IMR-90 (cell line): ENCODE data around the gene RGS16. TPM values are rescaled to one million over a fixed set of nuclear protein-coding genes. Genes with fewer than 3 reads are reported as not detected.
"Not testable (repeated sequence)": the region's sequence is repeated elsewhere in the genome, so short reads cannot be mapped to it uniquely, and the experiment has no call there.

ENCODE experiments used
- ATAC-seq: fragments of 200-7000 bp; cut with Tn5 transposase; 2 replicates; pipeline ENCODE4 v1.9.1; 2020; ENCODE audit warnings: low read depth, mild to moderate bottlenecking, moderate library complexity
- BruUV-seq: library from RNA; stranded (reverse); fragments of 400-500 nt; replicated peaks from 2 replicates; lab custom pipeline; 2021; lab: Mats Ljungman, UMichigan
- CTCF ChIA-PET: fragments of 300-600 bp; formaldehyde crosslinking; extraction: SDS; loops from one replicate; lab custom pipeline; 2021; ENCODE audit warnings: antibody characterized with exemption; lab: Yijun Ruan, JAX
- POLR2A ChIA-PET: fragments of 300-600 bp; sonication (Branson Sonifier 250); formaldehyde crosslinking; loops from one replicate; lab custom pipeline; 2022; ENCODE audit warnings: antibody characterized with exemption; ENCODE audit not compliant: unreplicated experiment; lab: Charles Lee
- DNase-seq: peaks from one replicate; pipeline ENCODE4 v3.0.0; 2013
- H2AFZ ChIP-seq: replicated peaks from 2 replicates; pipeline ENCODE3; 2013; ENCODE audit warnings: low read length, mild to moderate bottlenecking; ENCODE audit not compliant: poor library complexity
- H2AK5ac ChIP-seq: 2 replicates; pipeline ENCODE4 v1.6.1; 2013; ENCODE audit warnings: low read depth, low read length, inconsistent platforms
- H2AK9ac ChIP-seq: replicated peaks from 2 replicates; pipeline ENCODE3; 2013; ENCODE audit warnings: mild to moderate bottlenecking, low read depth, low read length, moderate library complexity; ENCODE audit not compliant: poor library complexity
- H2BK120ac ChIP-seq: 2 replicates; pipeline ENCODE4 v1.6.1; 2013; ENCODE audit warnings: low read depth, low read length, inconsistent platforms
- H2BK15ac ChIP-seq: 3 replicates; pipeline ENCODE4 v1.6.1; 2013; ENCODE audit warnings: low read depth, low read length, inconsistent platforms
- H2BK20ac ChIP-seq: 2 replicates; pipeline ENCODE4 v1.6.1; 2013; ENCODE audit warnings: low read depth, mild to moderate bottlenecking, inconsistent platforms, low read length, moderate library complexity
- H2BK5ac ChIP-seq: 2 replicates; pipeline ENCODE4 v1.6.1; 2013; ENCODE audit warnings: mild to moderate bottlenecking, low read depth, low read length, inconsistent platforms; ENCODE audit not compliant: poor library complexity, severe bottlenecking
- H3K14ac ChIP-seq: replicated peaks from 2 replicates; pipeline ENCODE4 v1.6.1; 2013; ENCODE audit warnings: low read depth, low read length, inconsistent platforms
- H3K18ac ChIP-seq: 2 replicates; pipeline ENCODE4 v1.6.1; 2013; ENCODE audit warnings: low read depth, low read length, control low read depth
- H3K23ac ChIP-seq: 2 replicates; pipeline ENCODE4 v1.6.1; 2013; ENCODE audit warnings: low read depth, low read length, inconsistent platforms
- H3K27ac ChIP-seq: 2 replicates; pipeline ENCODE4 v1.5.1; 2013; ENCODE audit warnings: mild to moderate bottlenecking, control low read depth, low read length; ENCODE audit not compliant: insufficient read depth
- H3K27me3 ChIP-seq: 2 replicates; pipeline ENCODE4 v1.6.1; 2013; ENCODE audit warnings: low read length; ENCODE audit not compliant: control insufficient read depth, insufficient read depth
- H3K36me3 ChIP-seq: 2 replicates; pipeline ENCODE4 v1.6.1; 2013; ENCODE audit warnings: low read length, mixed read lengths; ENCODE audit not compliant: control insufficient read depth, insufficient read depth
- H3K4ac ChIP-seq: 2 replicates; pipeline ENCODE4 v1.6.1; 2013; ENCODE audit warnings: low read depth, low read length, inconsistent platforms
- H3K4me1 ChIP-seq: 2 replicates; pipeline ENCODE4 v1.6.1; 2013; ENCODE audit warnings: low read length, mixed read lengths; ENCODE audit not compliant: control insufficient read depth, insufficient read depth
- H3K4me2 ChIP-seq: 2 replicates; pipeline ENCODE4 v1.6.1; 2013; ENCODE audit warnings: low read depth, mild to moderate bottlenecking, control low read depth, low read length, moderate library complexity
- H3K4me3 ChIP-seq: 2 replicates; pipeline ENCODE4 v1.5.1; 2013; ENCODE audit warnings: low read depth, mild to moderate bottlenecking, control low read depth, low read length, moderate library complexity; ENCODE audit not compliant: insufficient read depth
- H3K56ac ChIP-seq: 2 replicates; pipeline ENCODE4 v1.6.1; 2013; ENCODE audit warnings: low read length, inconsistent platforms; ENCODE audit not compliant: insufficient read depth; ENCODE audit errors: extremely low read depth
- H3K79me1 ChIP-seq, 2 experiments: 2 replicates each; pipeline ENCODE4 v1.6.1; 2013; ENCODE audit warnings: low read length in 2 of 2, inconsistent platforms in 1 of 2, low read depth in 1 of 2
- H3K9ac ChIP-seq: 2 replicates; pipeline ENCODE4 v1.6.1; 2013; ENCODE audit warnings: low read depth, low read length, control low read depth
- H3K9me1 ChIP-seq: 2 replicates; pipeline ENCODE4 v1.6.1; 2013; ENCODE audit warnings: low read length, inconsistent platforms; ENCODE audit not compliant: insufficient read depth
- H3K9me3 ChIP-seq: 2 replicates; pipeline ENCODE4 v1.6.1; 2013; ENCODE audit warnings: low read length; ENCODE audit not compliant: control insufficient read depth, insufficient read depth
- H4K20me1 ChIP-seq: 2 replicates; pipeline ENCODE4 v1.6.1; 2013; ENCODE audit warnings: low read length, inconsistent platforms; ENCODE audit not compliant: insufficient read depth
- H4K5ac ChIP-seq: 2 replicates; pipeline ENCODE4 v1.6.1; 2013; ENCODE audit warnings: mild to moderate bottlenecking, low read depth, low read length, control low read depth
- H4K8ac ChIP-seq, 2 experiments: 2 replicates each; pipeline ENCODE4 v1.6.1; 2013; ENCODE audit warnings: low read depth in 2 of 2, low read length in 2 of 2, control low read depth in 1 of 2, inconsistent platforms in 1 of 2
- H4K91ac ChIP-seq: 2 replicates; pipeline ENCODE4 v1.6.1; 2013; ENCODE audit warnings: low read depth, low read length, inconsistent platforms; ENCODE audit not compliant: insufficient read depth
- WGBS, 2 experiments: methylation state at CpG; one replicate each; pipeline versions ENCODE4 v1.1.5 to v1.1.7; 2013; ENCODE audit warnings: missing lambda C conversion rate in 2 of 2; ENCODE audit not compliant: insufficient read length in 1 of 2; ENCODE audit errors: extremely low coverage in 2 of 2; 5-methylcytosine and 5-hydroxymethylcytosine counted together
- dilution Hi-C: fragments of 300-500 bp; cut with HindIII; formaldehyde crosslinking; loops from one replicate; pipeline ENCODE4 v1.14.3; 2018; ENCODE audit warnings: low sequenced_read_pairs; ENCODE audit not compliant: unreplicated experiment
- in situ Hi-C: fragments of 300-500 bp; cut with MboI; formaldehyde crosslinking; loops from 3 replicates; pipeline ENCODE4 v1.14.3; 2019; ENCODE audit warnings: low sequenced_read_pairs, inconsistent platforms, mixed read lengths
- intact Hi-C: fragments of 100-400 bp; cut with micrococcal nuclease; formaldehyde crosslinking; loops from 2 replicates; pipeline ENCODE4 v1.10.0; 2022
- polyA plus RNA-seq, 3 experiments: library from polyadenylated mRNA; depleted of rRNA; stranded (reverse); fragments of >200 nt; gene quantifications; 2 replicates each; pipeline ENCODE4 v1.2.3, GENCODE V29; 2012; ENCODE audit warnings: low replicate concordance in 1 of 3
- total RNA-seq: library from RNA; depleted of rRNA; stranded (reverse); fragments of >200 nt; gene quantifications from 2 replicates; pipeline ENCODE4 v1.2.3, GENCODE V29; 2012

The RGS16 gene
- total and polyA plus RNA-seq, 2 of the 4 experiments (the other 2 are of a cell fraction), result 0.15 to 0.18 TPM

DNA sequence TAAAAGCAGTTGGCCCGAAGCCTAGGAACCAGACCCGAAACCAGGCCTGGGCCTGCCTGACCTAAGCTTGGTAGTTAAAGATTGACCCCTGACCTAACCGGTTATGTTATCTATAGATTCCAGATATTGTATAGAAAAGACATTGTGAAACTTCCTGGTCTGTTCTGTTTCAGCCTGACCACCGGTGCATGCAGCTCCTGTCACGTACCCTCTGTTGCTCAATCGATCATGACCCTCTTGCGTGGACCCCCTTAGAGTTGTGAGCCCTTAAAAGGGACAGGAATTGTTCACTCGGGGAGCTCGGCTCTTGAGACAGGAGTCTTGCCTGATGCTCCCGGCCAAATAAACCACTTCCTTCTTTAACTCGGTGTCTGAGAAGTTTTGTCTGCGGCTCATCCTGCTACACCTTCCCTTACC, 28.3 kb upstream of the RGS16 start:
- dilution Hi-C loops, H3K27ac ChIP-seq, H4K8ac ChIP-seq, H4K5ac ChIP-seq, H2BK20ac ChIP-seq, H3K4ac ChIP-seq, BruUV-seq, ATAC-seq, H2AK9ac ChIP-seq, H3K4me3 ChIP-seq, H3K14ac ChIP-seq, H2BK15ac ChIP-seq, H3K4me1 ChIP-seq, H2BK120ac ChIP-seq, H3K36me3 ChIP-seq, POLR2A ChIA-PET, in situ Hi-C loops, H3K18ac ChIP-seq, H3K4me2 ChIP-seq, H3K79me1 ChIP-seq, DNase-seq, H2AK5ac ChIP-seq, H3K9me3 ChIP-seq, H2AFZ ChIP-seq, H3K56ac ChIP-seq, CTCF ChIA-PET, H3K9me1 ChIP-seq, H3K23ac ChIP-seq, H4K20me1 ChIP-seq, H4K91ac ChIP-seq, intact Hi-C loops, H3K9ac ChIP-seq, H2BK5ac ChIP-seq: not testable (repeated sequence)
- no CpG with 5 or more reads among the region's 12 CpGs for WGBS, 2 experiments
- H3K27me3 ChIP-seq, result peaks cover 14% of the 10 kb centered on the region
